H9 (cell line): ENCODE results near the gene CR1L. TPM values are rescaled to one million over a fixed set of nuclear protein-coding genes. Genes with fewer than 3 reads are reported as not detected.

Experiments used
- DNase-seq: peaks from one replicate; pipeline ENCODE4 v3.0.0-alpha.2; 2017
- H2AFZ ChIP-seq: one replicate; pipeline ENCODE4 v1.6.1; 2013; ENCODE audit warnings: mild to moderate bottlenecking, low read length, control low read depth, moderate library complexity
- H2AK5ac ChIP-seq: 2 replicates; pipeline ENCODE4 v1.6.1; 2013; ENCODE audit warnings: low read length, control low read depth, mixed read lengths; ENCODE audit not compliant: insufficient read length
- H2BK120ac ChIP-seq: one replicate; pipeline ENCODE4 v1.6.1; 2013; ENCODE audit warnings: low read depth, mild to moderate bottlenecking, low read length, control low read depth, inconsistent platforms; ENCODE audit not compliant: poor library complexity, severe bottlenecking
- H2BK12ac ChIP-seq: 2 replicates; pipeline ENCODE4 v1.6.1; 2013; ENCODE audit warnings: low read length, control low read depth, mixed read lengths, low read depth; ENCODE audit not compliant: insufficient read length
- H2BK15ac ChIP-seq: 2 replicates; pipeline ENCODE4 v1.6.1; 2013; ENCODE audit warnings: low read depth, low read length, control low read depth
- H2BK20ac ChIP-seq: one replicate; pipeline ENCODE4 v1.6.1; 2013; ENCODE audit warnings: low read depth, mild to moderate bottlenecking, low read length, control low read depth, inconsistent platforms; ENCODE audit not compliant: poor library complexity, severe bottlenecking
- H2BK5ac ChIP-seq: 2 replicates; pipeline ENCODE4 v1.6.1; 2013; ENCODE audit warnings: low read length, control low read depth, mixed read lengths; ENCODE audit not compliant: insufficient read length
- H3K14ac ChIP-seq: 2 replicates; pipeline ENCODE4 v1.6.1; 2013; ENCODE audit warnings: low read length, control low read depth; ENCODE audit not compliant: insufficient read depth
- H3K18ac ChIP-seq: 2 replicates; pipeline ENCODE4 v1.6.1; 2013; ENCODE audit warnings: low read depth, mild to moderate bottlenecking, mixed read lengths, low read length, control low read depth; ENCODE audit not compliant: insufficient read length
- H3K23ac ChIP-seq: 2 replicates; pipeline ENCODE4 v1.6.1; 2013; ENCODE audit warnings: low read length, control low read depth, mixed read lengths, low read depth; ENCODE audit not compliant: insufficient read length
- H3K23me2 ChIP-seq: 2 replicates; pipeline ENCODE4 v1.6.1; 2013; ENCODE audit warnings: low read depth, mild to moderate bottlenecking, mixed read lengths, low read length, control low read depth; ENCODE audit not compliant: insufficient read length, poor library complexity, severe bottlenecking
- H3K27ac ChIP-seq: 2 replicates; pipeline ENCODE4 v1.5.1; 2013; ENCODE audit warnings: low read length, control low read depth, mixed read lengths, low read depth; ENCODE audit not compliant: insufficient read length
- H3K27me3 ChIP-seq: 2 replicates; pipeline ENCODE4 v1.6.1; 2013; ENCODE audit warnings: low read length, control low read depth, inconsistent platforms; ENCODE audit not compliant: insufficient read depth
- H3K4ac ChIP-seq: 2 replicates; pipeline ENCODE4 v1.6.1; 2013; ENCODE audit warnings: low read depth, mild to moderate bottlenecking, control low read depth, inconsistent platforms, low read length, moderate library complexity
- H3K4me1 ChIP-seq: 2 replicates; pipeline ENCODE4 v1.6.1; 2013; ENCODE audit warnings: low read length, control low read depth, inconsistent platforms; ENCODE audit not compliant: insufficient read depth
- H3K4me2 ChIP-seq: 2 replicates; pipeline ENCODE4 v1.6.1; 2013; ENCODE audit warnings: low read length, control low read depth, mixed read lengths; ENCODE audit not compliant: insufficient read length, insufficient read depth
- H3K56ac ChIP-seq: 2 replicates; pipeline ENCODE4 v1.6.1; 2013; ENCODE audit warnings: low read depth, mild to moderate bottlenecking, mixed read lengths, low read length, control low read depth; ENCODE audit not compliant: insufficient read length
- H3K79me1 ChIP-seq: 2 replicates; pipeline ENCODE4 v1.6.1; 2013; ENCODE audit warnings: low read depth, mild to moderate bottlenecking, moderate library complexity, low read length, control low read depth, inconsistent platforms; ENCODE audit not compliant: insufficient read depth, poor library complexity, severe bottlenecking
- H3K79me2 ChIP-seq: 2 replicates; pipeline ENCODE4 v1.6.1; 2013; ENCODE audit warnings: low read length, control low read depth, inconsistent platforms; ENCODE audit not compliant: insufficient read depth
- H3K9ac ChIP-seq: 2 replicates; pipeline ENCODE4 v1.6.1; 2013; ENCODE audit warnings: low read length, control low read depth, mixed read lengths; ENCODE audit not compliant: insufficient read length; ENCODE audit errors: extremely low read depth
- H3K9me3 ChIP-seq: one replicate; pipeline ENCODE4 v1.6.1; 2013; ENCODE audit warnings: low read depth, low read length, inconsistent platforms; ENCODE audit not compliant: control insufficient read depth
- H3T11ph ChIP-seq: one replicate; pipeline ENCODE4 v1.6.1; 2013; ENCODE audit warnings: mild to moderate bottlenecking, low read length, control low read depth, inconsistent platforms
- H4K20me1 ChIP-seq: one replicate; pipeline ENCODE4 v1.6.1; 2013; ENCODE audit not compliant: control insufficient read depth, insufficient read length, insufficient read depth
- H4K5ac ChIP-seq: 2 replicates; pipeline ENCODE4 v1.6.1; 2013; ENCODE audit warnings: low read depth, mild to moderate bottlenecking, mixed read lengths, low read length, control low read depth; ENCODE audit not compliant: insufficient read length
- H4K8ac ChIP-seq: replicated peaks from 2 replicates; pipeline ENCODE4 v1.6.1; 2013; ENCODE audit warnings: low read length, control low read depth, mixed read lengths, low read depth; ENCODE audit not compliant: insufficient read length
- H4K91ac ChIP-seq: 2 replicates; pipeline ENCODE4 v1.6.1; 2013; ENCODE audit warnings: low read depth, mild to moderate bottlenecking, moderate library complexity, mixed read lengths, low read length, control low read depth; ENCODE audit not compliant: insufficient read length
- H3K27ac Mint-ChIP-seq, 3 experiments: 2 replicates in 2 of 3; 3 replicates in 1 of 3; pipeline ENCODE4 v1.8.0; 2020 to 2021; ENCODE audit warnings: mixed read lengths in 3 of 3, mild to moderate bottlenecking in 1 of 3, moderate library complexity in 1 of 3
- H3K27me3 Mint-ChIP-seq: 2 replicates; pipeline ENCODE4 v1.8.0; 2021; ENCODE audit warnings: low read depth, mild to moderate bottlenecking, moderate library complexity, mixed read lengths
- H3K36me3 Mint-ChIP-seq, 3 experiments: 2 replicates in 2 of 3; 3 replicates in 1 of 3; pipeline ENCODE4 v1.8.0; 2020 to 2021; ENCODE audit warnings: low read depth in 3 of 3, mixed read lengths in 3 of 3; ENCODE audit not compliant: insufficient read depth in 1 of 3
- H3K4me1 Mint-ChIP-seq, 2 experiments: 2 replicates each; pipeline ENCODE4 v1.8.0; 2020; ENCODE audit warnings: mixed read lengths in 2 of 2
- H3K4me3 Mint-ChIP-seq, 2 experiments: 2 replicates in 1 of 2; 3 replicates in 1 of 2; pipeline ENCODE4 v1.8.0; 2020 to 2021; ENCODE audit warnings: mild to moderate bottlenecking in 2 of 2, mixed read lengths in 2 of 2, moderate library complexity in 1 of 2
- H3K9me3 Mint-ChIP-seq, 2 experiments: 2 replicates in 1 of 2; 3 replicates in 1 of 2; pipeline ENCODE4 v1.8.0; 2020; ENCODE audit warnings: mild to moderate bottlenecking in 2 of 2, mixed read lengths in 2 of 2, moderate library complexity in 1 of 2
- WGBS: extraction: QIAGEN DNeasy Blood & Tissue Kit; methylation state at CpG from one replicate; pipeline ENCODE4 v1.1.7; 2013; ENCODE audit warnings: missing lambda C conversion rate, low lambda C conversion rate, mixed read lengths; ENCODE audit not compliant: insufficient read length; ENCODE audit errors: extremely low coverage; 5-methylcytosine and 5-hydroxymethylcytosine counted together
- total RNA-seq: library from RNA; stranded (reverse); gene quantifications from 2 replicates; pipeline ENCODE4 v1.2.1, GENCODE V29; 2021
- TF ChIP-seq, protein P1 (sequence below): fragments of 200-600 bp; sonication (generic); conservative IDR thresholded peaks from 3 replicates; pipeline ENCODE4 v1.8.0; 2021; ENCODE audit warnings: antibody characterized with exemption, mild to moderate bottlenecking

CR1L gene
- total RNA-seq, 1 experiment from 2014 or later = 0.37 TPM

DNA sequence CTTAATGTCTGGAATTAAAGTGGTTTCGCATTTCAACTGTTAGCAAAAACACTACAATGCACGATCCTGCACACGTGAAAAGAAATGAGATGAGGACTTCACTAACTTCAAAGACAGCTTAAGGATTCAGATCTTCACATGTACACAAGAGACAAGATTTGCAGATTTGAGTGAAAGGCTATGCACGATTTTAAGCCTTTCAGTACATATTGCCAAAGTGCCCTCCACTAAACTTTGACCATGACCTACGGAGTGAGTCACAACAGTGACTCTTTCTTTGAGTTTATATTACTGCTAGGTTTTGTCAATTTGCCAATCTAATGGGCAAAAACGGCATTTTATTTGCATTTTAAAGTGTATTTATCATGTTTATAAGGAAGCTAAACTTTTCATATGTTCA, 41.2 kb upstream of the CR1L start:
- no peak overlapping the region for H3K4me3 Mint-ChIP-seq
- TF ChIP-seq, protein P1, sequence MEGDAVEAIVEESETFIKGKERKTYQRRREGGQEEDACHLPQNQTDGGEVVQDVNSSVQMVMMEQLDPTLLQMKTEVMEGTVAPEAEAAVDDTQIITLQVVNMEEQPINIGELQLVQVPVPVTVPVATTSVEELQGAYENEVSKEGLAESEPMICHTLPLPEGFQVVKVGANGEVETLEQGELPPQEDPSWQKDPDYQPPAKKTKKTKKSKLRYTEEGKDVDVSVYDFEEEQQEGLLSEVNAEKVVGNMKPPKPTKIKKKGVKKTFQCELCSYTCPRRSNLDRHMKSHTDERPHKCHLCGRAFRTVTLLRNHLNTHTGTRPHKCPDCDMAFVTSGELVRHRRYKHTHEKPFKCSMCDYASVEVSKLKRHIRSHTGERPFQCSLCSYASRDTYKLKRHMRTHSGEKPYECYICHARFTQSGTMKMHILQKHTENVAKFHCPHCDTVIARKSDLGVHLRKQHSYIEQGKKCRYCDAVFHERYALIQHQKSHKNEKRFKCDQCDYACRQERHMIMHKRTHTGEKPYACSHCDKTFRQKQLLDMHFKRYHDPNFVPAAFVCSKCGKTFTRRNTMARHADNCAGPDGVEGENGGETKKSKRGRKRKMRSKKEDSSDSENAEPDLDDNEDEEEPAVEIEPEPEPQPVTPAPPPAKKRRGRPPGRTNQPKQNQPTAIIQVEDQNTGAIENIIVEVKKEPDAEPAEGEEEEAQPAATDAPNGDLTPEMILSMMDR = no peak
- no peak overlapping the region for H3K27ac Mint-ChIP-seq

More for the DNA sequence above, 41.2 kb upstream of the CR1L start:
- H4K8ac ChIP-seq = no peak overlapping the region
- WGBS = no CpG with 5 or more reads among the region's 6 CpGs
- no peak overlapping the region for H3K18ac ChIP-seq
- no peak overlapping the region for H3K23ac ChIP-seq
- H2AK5ac ChIP-seq = no peak overlapping the region
- H2AFZ ChIP-seq = no peak overlapping the region
- no peak overlapping the region for H3K4me2 ChIP-seq
- H3K56ac ChIP-seq = no peak overlapping the region
- H3K79me2 ChIP-seq = no peaks in the 10 kb centered on the region
- H3K4me1 Mint-ChIP-seq = peaks cover 8 to 19% of the 10 kb centered on the region in 2 experiments
- no peak overlapping the region for H3T11ph ChIP-seq
- H3K27me3 Mint-ChIP-seq = no peaks in the 10 kb centered on the region
- H3K27ac ChIP-seq = no peak overlapping the region
- H2BK20ac ChIP-seq = no peak overlapping the region
- H4K20me1 ChIP-seq = no peaks in the 10 kb centered on the region
- H2BK120ac ChIP-seq = no peak overlapping the region
- H4K91ac ChIP-seq = no peak overlapping the region
- H3K4me1 ChIP-seq = no peaks in the 10 kb centered on the region
- H3K14ac ChIP-seq = no peak overlapping the region
- no peak overlapping the region for H2BK5ac ChIP-seq
- H4K5ac ChIP-seq = no peak overlapping the region
- no peaks in the 10 kb centered on the region for H3K9me3 ChIP-seq
- no peaks in the 10 kb centered on the region for H3K27me3 ChIP-seq
- H3K4ac ChIP-seq = no peak overlapping the region
- no peak overlapping the region for H2BK15ac ChIP-seq
- no peaks in the 10 kb centered on the region for H3K79me1 ChIP-seq
- no peak for DNase-seq
- no peak overlapping the region for H3K9ac ChIP-seq
- H3K36me3 Mint-ChIP-seq = no peaks in the 10 kb centered on the region
- no peak overlapping the region for H2BK12ac ChIP-seq
- no peaks in the 10 kb centered on the region; a peak in 1 of 5 replicates for H3K9me3 Mint-ChIP-seq
- no peaks in the 10 kb centered on the region for H3K23me2 ChIP-seq
